ENCODE results near the gene CACNB4.

The CACNB4 gene

GRCh38 chr2:151833984-151834383 lies 264.9 kb downstream of the CACNB4 start:
- Histone ChIP-seq H3K4me3 (ENCODE audit: low read length, poor library complexity, severe bottlenecking) (no peak overlapping the region), H3K79me2 (ENCODE audit: insufficient read depth, low read length) (no peaks in the 10 kb centered on the region), H3K9me2 (replicated peaks; ENCODE audit: low read depth, low read length) (no peaks in the 10 kb centered on the region), H3K36me3 (ENCODE audit: insufficient read depth, low read length) (no peaks in the 10 kb centered on the region), H3K4me2 (ENCODE audit: low read depth, low read length, poor library complexity, severe bottlenecking) (no peak overlapping the region), H3K4me1 (ENCODE audit: insufficient read depth, low read length, poor library complexity, severe bottlenecking) (peaks cover 7% of the 10 kb centered on the region), H3K9me3 (ENCODE audit: insufficient read depth, low read depth, low read length) (no peaks in the 10 kb centered on the region), H2AFZ (ENCODE audit: low read length) (no peak overlapping the region), H3K9ac (ENCODE audit: low read depth, low read length, poor library complexity, severe bottlenecking) (no peak overlapping the region), H4K20me1 (ENCODE audit: insufficient read depth, low read length, poor library complexity, severe bottlenecking) (no peaks in the 10 kb centered on the region), H3F3A (ENCODE audit: low read depth) (no peaks in the 10 kb centered on the region), H3K27me3 (ENCODE audit: insufficient read depth, low read length, poor library complexity, severe bottlenecking) (no peaks in the 10 kb centered on the region)
- TF ChIP-seq EZH2phosphoT487 (IDR thresholded peaks at IDR 0.05; ENCODE audit: borderline replicate concordance) (no peak), CTCF (conservative IDR thresholded peaks at IDR 0.05; ENCODE audit: low read length) (no peak)

DNA sequence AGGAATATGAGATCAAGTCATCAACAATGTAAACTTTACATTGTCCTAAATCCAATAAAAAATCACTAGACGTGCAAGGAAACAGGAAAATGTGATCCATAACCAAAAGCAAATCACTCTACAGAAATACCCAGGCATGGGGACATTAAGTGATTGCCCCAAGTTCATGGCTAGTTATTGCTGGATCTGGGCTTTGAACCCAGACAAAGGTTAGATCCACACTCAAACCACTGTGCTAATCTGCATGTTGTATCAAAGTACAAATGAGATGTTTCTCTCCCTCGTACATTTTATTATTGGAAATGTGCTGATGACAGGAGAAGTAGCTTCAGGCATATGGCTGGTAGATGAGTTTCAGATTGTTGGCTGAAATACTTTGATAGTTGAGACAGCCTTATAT lies 267.9 kb downstream of the CACNB4 start:
- Histone ChIP-seq H3K79me2 (ENCODE audit: insufficient read depth, low read length) (peaks cover 22% of the 10 kb centered on the region), H3K9ac (ENCODE audit: low read depth, low read length, poor library complexity, severe bottlenecking) (no peak overlapping the region), H3K4me1 (ENCODE audit: insufficient read depth, low read length, poor library complexity, severe bottlenecking) (peaks cover 27% of the 10 kb centered on the region), H3K4me2 (ENCODE audit: low read depth, low read length, poor library complexity, severe bottlenecking) (no peak overlapping the region), H3K4me3 (ENCODE audit: low read length, poor library complexity, severe bottlenecking) (no peak overlapping the region), H3K9me3 (ENCODE audit: insufficient read depth, low read depth, low read length) (no peaks in the 10 kb centered on the region), H3K36me3 (ENCODE audit: insufficient read depth, low read length) (no peaks in the 10 kb centered on the region), H3K27me3 (ENCODE audit: insufficient read depth, low read length, poor library complexity, severe bottlenecking) (no peaks in the 10 kb centered on the region), H2AFZ (ENCODE audit: low read length) (no peak overlapping the region), H3F3A (ENCODE audit: low read depth) (no peaks in the 10 kb centered on the region), H4K20me1 (ENCODE audit: insufficient read depth, low read length, poor library complexity, severe bottlenecking) (peaks cover 16% of the 10 kb centered on the region), H3K9me2 (replicated peaks; ENCODE audit: low read depth, low read length) (no peaks in the 10 kb centered on the region)
- TF ChIP-seq CTCF (conservative IDR thresholded peaks at IDR 0.05; ENCODE audit: low read length) (no peak), EZH2phosphoT487 (IDR thresholded peaks at IDR 0.05; ENCODE audit: borderline replicate concordance) (no peak)

DNA sequence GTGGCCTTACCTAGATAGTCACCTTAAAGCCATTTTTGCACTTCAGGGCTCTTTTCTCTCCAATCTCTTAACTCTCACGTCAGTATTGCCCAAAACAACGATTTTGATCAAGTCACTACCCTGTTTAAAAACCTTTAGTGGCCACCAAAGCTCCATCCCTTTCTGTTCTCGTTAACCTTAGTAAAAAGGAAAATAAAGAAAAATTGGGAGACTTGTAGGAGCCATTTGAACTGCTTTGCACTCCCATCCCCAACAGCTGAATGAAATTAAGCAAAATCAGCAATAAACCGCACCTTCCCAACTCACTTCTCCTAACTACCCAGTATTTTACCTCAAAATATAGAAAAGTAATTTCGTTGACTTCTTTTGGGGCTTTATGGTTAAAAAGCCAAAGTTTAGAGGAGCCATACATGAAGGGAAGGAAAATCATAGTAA lies 269.9 kb downstream of the CACNB4 start:
- Histone ChIP-seq H3K36me3 (ENCODE audit: insufficient read depth, low read length) (no peaks in the 10 kb centered on the region), H3K4me3 (ENCODE audit: low read length, poor library complexity, severe bottlenecking) (peak overlapping the region; percentile 90), H4K20me1 (ENCODE audit: insufficient read depth, low read length, poor library complexity, severe bottlenecking) (peaks cover 36% of the 10 kb centered on the region), H3K4me1 (ENCODE audit: insufficient read depth, low read length, poor library complexity, severe bottlenecking) (peaks cover 35% of the 10 kb centered on the region), H3K9ac (ENCODE audit: low read depth, low read length, poor library complexity, severe bottlenecking) (peak overlapping the region; percentile 89), H3K4me2 (ENCODE audit: low read depth, low read length, poor library complexity, severe bottlenecking) (peak overlapping the region; percentile 64), H3K9me3 (ENCODE audit: insufficient read depth, low read depth, low read length) (no peaks in the 10 kb centered on the region), H3F3A (ENCODE audit: low read depth) (no peaks in the 10 kb centered on the region), H2AFZ (ENCODE audit: low read length) (peak overlapping the region; percentile 90), H3K79me2 (ENCODE audit: insufficient read depth, low read length) (peaks cover 42% of the 10 kb centered on the region), H3K27me3 (ENCODE audit: insufficient read depth, low read length, poor library complexity, severe bottlenecking) (no peaks in the 10 kb centered on the region), H3K9me2 (replicated peaks; ENCODE audit: low read depth, low read length) (no peaks in the 10 kb centered on the region)
- no peak for TF ChIP-seq CTCF (conservative IDR thresholded peaks at IDR 0.05; ENCODE audit: low read length)
- TF ChIP-seq EZH2phosphoT487 (IDR thresholded peaks at IDR 0.05; ENCODE audit: borderline replicate concordance) = no peak

All from Loucy (cell line).